AG04450 (cell line): ENCODE data around the gene INSYN1. TPM values are rescaled to one million over a fixed set of nuclear protein-coding genes. Genes with fewer than 3 reads are reported as not detected.
"Not testable (repeated sequence)": the region's sequence is repeated elsewhere in the genome, so short reads cannot be mapped to it uniquely, and the experiment has no call there.

Experiments used
- CTCF ChIA-PET: fragments of 300-600, 350-600 bp; formaldehyde crosslinking; extraction: SDS; loops from one replicate; lab custom pipeline; 2022; ENCODE audit warnings: antibody characterized with exemption, inconsistent platforms; lab: Charles Lee
- POLR2A ChIA-PET: fragments of 350-600 bp; formaldehyde crosslinking; extraction: SDS; loops from one replicate; lab custom pipeline; 2021; ENCODE audit warnings: antibody characterized with exemption, inconsistent platforms; lab: Yijun Ruan, JAX
- DNase-seq: peaks from one replicate; pipeline ENCODE4 v3.0.0-alpha.2; 2011; ENCODE audit warnings: low read depth, low spot score
- H3K27ac ChIP-seq: one replicate; pipeline ENCODE4 v1.5.1; 2012; ENCODE audit warnings: low read depth, low read length, control low read depth
- H3K27me3 ChIP-seq: one replicate; pipeline ENCODE4 v1.6.0; 2012; ENCODE audit warnings: low read length; ENCODE audit not compliant: control insufficient read depth, insufficient read depth
- H3K4me3 ChIP-seq: 2 replicates; pipeline ENCODE4 v1.5.1; 2011; ENCODE audit warnings: mild to moderate bottlenecking, low read depth, low read length, control low read depth
- H3K9me3 ChIP-seq: 2 replicates; pipeline ENCODE4 v1.5.1; 2012; ENCODE audit warnings: low read length; ENCODE audit not compliant: control insufficient read depth, insufficient read depth
- polyA plus RNA-seq: library from polyadenylated mRNA; depleted of rRNA; stranded (reverse); fragments of >200 nt; gene quantifications from 2 replicates; pipeline ENCODE4 v1.2.3, GENCODE V29; 2011
- TF ChIP-seq, protein P1 (sequence below): IDR thresholded peaks from 2 replicates; pipeline ENCODE4 v1.5.1; 2011; ENCODE audit warnings: low read depth, low read length, control low read depth, inconsistent platforms

INSYN1 gene
- polyA plus RNA-seq, 1 experiment: 0.29 TPM

GRCh38 chr15:73789521-73790240 is 36.5 kb upstream of the INSYN1 start:
- POLR2A ChIA-PET: no interaction called here
- peaks cover 45% of the 10 kb centered on the region for H3K27me3 ChIP-seq

DNA sequence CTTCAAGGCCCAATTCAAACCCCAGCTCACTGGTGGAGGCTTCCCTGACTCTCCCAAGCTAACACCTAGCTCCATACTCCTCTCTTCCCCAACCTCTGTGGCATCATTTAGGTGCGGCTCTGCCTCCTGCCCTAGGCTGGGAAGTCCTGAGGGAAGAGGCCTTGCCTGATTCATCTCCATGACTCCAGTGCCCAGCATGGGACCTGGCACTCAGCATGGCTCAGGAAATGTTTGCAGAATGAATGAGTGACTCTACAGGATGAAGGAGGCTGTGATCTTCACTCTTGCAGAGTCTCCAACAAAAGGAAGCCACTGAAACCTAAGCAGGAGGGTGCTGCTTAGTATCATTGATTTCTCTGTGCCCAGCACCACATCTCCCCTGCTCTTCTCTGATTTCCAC is 34.5 kb upstream of the INSYN1 start:
- H3K4me3 ChIP-seq: no peak overlapping the region
- H3K9me3 ChIP-seq: no peaks in the 10 kb centered on the region
- H3K27me3 ChIP-seq: peaks cover 56% of the 10 kb centered on the region
- TF ChIP-seq, protein P1, sequence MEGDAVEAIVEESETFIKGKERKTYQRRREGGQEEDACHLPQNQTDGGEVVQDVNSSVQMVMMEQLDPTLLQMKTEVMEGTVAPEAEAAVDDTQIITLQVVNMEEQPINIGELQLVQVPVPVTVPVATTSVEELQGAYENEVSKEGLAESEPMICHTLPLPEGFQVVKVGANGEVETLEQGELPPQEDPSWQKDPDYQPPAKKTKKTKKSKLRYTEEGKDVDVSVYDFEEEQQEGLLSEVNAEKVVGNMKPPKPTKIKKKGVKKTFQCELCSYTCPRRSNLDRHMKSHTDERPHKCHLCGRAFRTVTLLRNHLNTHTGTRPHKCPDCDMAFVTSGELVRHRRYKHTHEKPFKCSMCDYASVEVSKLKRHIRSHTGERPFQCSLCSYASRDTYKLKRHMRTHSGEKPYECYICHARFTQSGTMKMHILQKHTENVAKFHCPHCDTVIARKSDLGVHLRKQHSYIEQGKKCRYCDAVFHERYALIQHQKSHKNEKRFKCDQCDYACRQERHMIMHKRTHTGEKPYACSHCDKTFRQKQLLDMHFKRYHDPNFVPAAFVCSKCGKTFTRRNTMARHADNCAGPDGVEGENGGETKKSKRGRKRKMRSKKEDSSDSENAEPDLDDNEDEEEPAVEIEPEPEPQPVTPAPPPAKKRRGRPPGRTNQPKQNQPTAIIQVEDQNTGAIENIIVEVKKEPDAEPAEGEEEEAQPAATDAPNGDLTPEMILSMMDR: no peak
- ChIA-PET POLR2A (no interaction called here), CTCF (no interaction called here)
- H3K27ac ChIP-seq: no peak overlapping the region
- no peak for DNase-seq

More at GRCh38 chr15:73789521-73790240, 36.5 kb upstream of the INSYN1 start:
- Histone ChIP-seq H3K9me3 (no peaks in the 10 kb centered on the region), H3K4me3 (no peak overlapping the region), H3K27ac (no peak overlapping the region)
- CTCF ChIA-PET: no interaction called here
- TF ChIP-seq, protein P1: no peak
- no peak for DNase-seq

DNA sequence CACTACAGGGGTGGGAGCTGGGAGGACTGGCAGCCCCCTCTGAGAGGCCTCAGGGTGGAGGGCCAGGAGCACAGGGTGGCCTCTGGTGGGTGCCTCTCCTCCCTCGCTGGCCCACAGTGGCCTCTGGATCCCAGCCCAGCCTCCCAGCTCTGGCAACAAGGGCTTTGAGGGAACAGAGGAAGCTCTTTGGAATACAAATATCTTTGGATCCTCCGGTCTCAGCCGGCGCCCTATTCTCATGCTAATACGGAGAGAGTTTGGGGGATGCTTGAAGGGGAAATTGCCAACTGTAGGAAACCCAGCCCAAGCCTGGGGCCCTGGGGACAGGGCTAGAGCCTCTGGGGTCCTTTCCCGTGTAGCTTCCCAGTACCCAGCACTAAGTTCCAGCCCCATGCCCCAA is 33.4 kb upstream of the INSYN1 start:
- Histone ChIP-seq H3K9me3 (no peaks in the 10 kb centered on the region), H3K4me3 (no peak overlapping the region), H3K27ac (no peak overlapping the region), H3K27me3 (peaks cover 59% of the 10 kb centered on the region)
- ChIA-PET POLR2A (no interaction called here), CTCF (interaction anchor here (0.6 to 0.7 kb wide), 2 partner anchors 85 to 152 kb away, joined by 4 to 10 read pairs; no protein-coding TSS in a partner anchor)
- no peak for DNase-seq
- TF ChIP-seq, protein P1: no peak

DNA sequence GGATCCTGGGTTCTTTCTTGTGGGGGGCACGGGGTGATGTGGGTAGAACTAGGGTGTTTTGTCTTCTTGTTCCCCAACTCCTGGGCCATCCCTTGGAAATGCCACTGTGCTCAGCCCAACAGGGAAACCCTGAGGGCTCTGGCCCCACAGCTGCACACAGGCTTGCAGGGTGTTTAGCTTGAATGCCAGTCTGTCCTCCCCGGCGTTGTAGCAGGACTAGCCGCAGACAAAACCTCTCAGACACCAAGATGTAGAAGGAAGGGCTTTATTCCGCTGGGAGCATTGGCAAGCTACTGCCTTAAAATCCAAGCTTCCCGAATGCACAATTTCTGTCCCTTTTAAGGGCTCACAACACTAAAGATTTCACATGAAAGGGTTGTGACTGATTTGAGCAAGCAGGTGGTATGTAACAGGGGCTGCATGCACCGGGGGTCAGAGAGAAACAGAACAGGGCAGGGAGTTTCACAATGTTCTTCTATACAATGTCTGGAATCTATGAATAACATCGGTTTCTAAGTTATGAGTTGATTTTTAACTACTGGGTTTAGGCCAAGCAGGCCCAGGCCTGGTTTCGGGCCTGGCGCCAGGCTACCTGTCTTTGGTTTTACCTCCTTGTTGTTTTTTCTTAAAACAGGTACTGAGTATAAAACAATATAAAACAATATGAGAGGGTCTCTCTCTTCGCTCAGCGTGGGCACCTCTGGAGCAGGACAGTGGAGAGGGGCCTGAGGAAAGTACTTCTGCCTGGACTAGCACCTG is 32.3 kb upstream of the INSYN1 start:
- H3K9me3 ChIP-seq, DNase-seq, H3K27ac ChIP-seq, H3K4me3 ChIP-seq, POLR2A ChIA-PET: not testable (repeated sequence)
- H3K27me3 ChIP-seq: peaks cover 59% of the 10 kb centered on the region
- CTCF ChIA-PET: interaction anchor here (2.0 kb wide), 1 partner anchor 149 kb away, joined by 4 read pairs; no protein-coding TSS in a partner anchor

- Histone ChIP-seq H3K4me3 (no peak overlapping the region), H3K9me3 (no peaks in the 10 kb centered on the region), H3K27ac (no peak overlapping the region), H3K27me3 (peaks cover 55% of the 10 kb centered on the region)
- ChIA-PET CTCF (interaction anchor here (1.0 to 2.0 kb wide), 2 partner anchors 90 to 148 kb away, joined by 3 to 4 read pairs; no protein-coding TSS in a partner anchor), POLR2A (no interaction called here)
- no peak for DNase-seq
- TF ChIP-seq, protein P1: no peak
These were observed 31.1 kb upstream of the INSYN1 start for GRCh38 chr15:73784291-73784690.
